ENCODE data around the gene BRSK2. TPM values are rescaled to one million over a fixed set of nuclear protein-coding genes. Genes with fewer than 3 reads are reported as not detected.

The BRSK2 gene
- total RNA-seq, 4 donors from 2014 or later, result 0.23 to 0.68 TPM; not detected in 2

GRCh38 chr11:1440066-1440465 lies 50.3 kb downstream of the BRSK2 start:
- TF ChIP-seq POLR2A (IDR thresholded peaks at IDR 0.05) (no peak), CTCF (IDR thresholded peaks at IDR 0.05) (no peak)
- intact Hi-C loops (cut with DNase I; ENCODE audit: low total_unique reads), result no loop called here

GRCh38 chr11:1440496-1440895 lies 50.8 kb downstream of the BRSK2 start:
- no peak for DNase-seq (ENCODE audit: low spot score in 2 of 2)
- TF ChIP-seq CTCF (IDR thresholded peaks at IDR 0.05) (no peak), POLR2A (IDR thresholded peaks at IDR 0.05) (no peak)
- intact Hi-C loops (cut with DNase I; ENCODE audit: low total_unique reads), result no loop called here
- no peak overlapping the region for H3K4me3 ChIP-seq (ENCODE audit: low read depth, poor library complexity, severe bottlenecking)
- WGBS, 2 donors, result 80 to 87% methylated on average over 11 to 12 of the region's 12 CpGs

More at GRCh38 chr11:1440066-1440465, 50.3 kb downstream of the BRSK2 start:
- no peak overlapping the region for H3K4me3 ChIP-seq (ENCODE audit: low read depth, poor library complexity, severe bottlenecking)
- no peak for DNase-seq (ENCODE audit: low spot score in 2 of 2)
- WGBS, 2 donors, result 74 to 85% methylated on average over 9 to 11 of the region's 11 CpGs

GRCh38 chr11:1442163-1442562 lies 52.4 kb downstream of the BRSK2 start:
- intact Hi-C loops (cut with DNase I; ENCODE audit: low total_unique reads), result no loop called here
- TF ChIP-seq POLR2A (IDR thresholded peaks at IDR 0.05) (no peak), CTCF (IDR thresholded peaks at IDR 0.05) (no peak)
- WGBS, 2 donors, result 19 to 25% methylated on average over 4 to 9 of the region's 9 CpGs
- no peak for DNase-seq (ENCODE audit: low spot score in 2 of 2)
- H3K4me3 ChIP-seq (ENCODE audit: low read depth, poor library complexity, severe bottlenecking), result no peak overlapping the region

- TF ChIP-seq CTCF (IDR thresholded peaks at IDR 0.05) (no peak), POLR2A (IDR thresholded peaks at IDR 0.05) (no peak)
- H3K4me3 ChIP-seq (ENCODE audit: low read depth, poor library complexity, severe bottlenecking), result no peak overlapping the region
- intact Hi-C loops (cut with DNase I; ENCODE audit: low total_unique reads), result no loop called here
- DNase-seq (ENCODE audit: low spot score in 2 of 2), result no peak
- WGBS, 2 donors, result 50% methylated on average over 8 of the region's 28 CpGs; no CpG with 5 or more reads in 1 of the 2 donors
These were observed 53.2 kb downstream of the BRSK2 start for GRCh38 chr11:1442807-1443366.

GRCh38 chr11:1443737-1444136 lies 54.0 kb downstream of the BRSK2 start:
- intact Hi-C loops (cut with DNase I; ENCODE audit: low total_unique reads), result no loop called here
- 63 to 64% methylated on average over 7 to 9 of the region's 9 CpGs for WGBS, 2 donors
- DNase-seq (ENCODE audit: low spot score in 2 of 2), result no peak

More at GRCh38 chr11:1443737-1444136, 54.0 kb downstream of the BRSK2 start:
- TF ChIP-seq POLR2A (IDR thresholded peaks at IDR 0.05), result no peak
- TF ChIP-seq CTCF (IDR thresholded peaks at IDR 0.05), result no peak
- no peak overlapping the region for H3K4me3 ChIP-seq (ENCODE audit: low read depth, poor library complexity, severe bottlenecking)
